Mesendoderm (in vitro differentiated cells): ENCODE data around the gene RALBP1.

Experiments used
- DNase-seq: peaks from one replicate; pipeline ENCODE4 v3.0.0; 2013
- H2AK5ac ChIP-seq: 2 replicates; pipeline ENCODE4 v1.6.1; 2013; ENCODE audit warnings: low read length, inconsistent platforms
- H2BK120ac ChIP-seq: 2 replicates; pipeline ENCODE4 v1.6.1; 2013; ENCODE audit warnings: low read depth, mild to moderate bottlenecking, low read length, moderate library complexity, mixed read lengths
- H2BK15ac ChIP-seq: replicated peaks from 2 replicates; pipeline ENCODE4 v1.6.1; 2013; ENCODE audit warnings: low read depth, mild to moderate bottlenecking, moderate library complexity
- H2BK5ac ChIP-seq: 2 replicates; pipeline ENCODE4 v1.6.1; 2013; ENCODE audit warnings: low read length, inconsistent platforms
- H3K18ac ChIP-seq: 2 replicates; pipeline ENCODE4 v1.6.1; 2013; ENCODE audit warnings: mild to moderate bottlenecking, low read length, mixed read lengths
- H3K23ac ChIP-seq: one replicate; pipeline ENCODE4 v1.6.1; 2013; ENCODE audit warnings: low read length
- H3K27ac ChIP-seq: 2 replicates; pipeline ENCODE4 v1.5.1; 2013; ENCODE audit warnings: low read depth, mild to moderate bottlenecking, inconsistent platforms, low read length, moderate library complexity
- H3K27me3 ChIP-seq: 2 replicates; pipeline ENCODE4 v1.6.1; 2013; ENCODE audit warnings: low read length, control low read depth, mild to moderate bottlenecking, inconsistent platforms; ENCODE audit not compliant: insufficient read depth, poor library complexity
- H3K36me3 ChIP-seq: 2 replicates; pipeline ENCODE4 v1.6.1; 2013; ENCODE audit warnings: low read length, inconsistent platforms; ENCODE audit not compliant: control insufficient read depth, insufficient read depth
- H3K4ac ChIP-seq: one replicate; pipeline ENCODE4 v1.6.1; 2013; ENCODE audit warnings: low read depth, mild to moderate bottlenecking, low read length, moderate library complexity
- H3K4me1 ChIP-seq: 2 replicates; pipeline ENCODE4 v1.6.1; 2013; ENCODE audit warnings: low read depth, low read length, inconsistent platforms; ENCODE audit not compliant: control insufficient read depth
- H3K4me2 ChIP-seq: 2 replicates; pipeline ENCODE4 v1.6.1; 2013; ENCODE audit warnings: low read length
- H3K4me3 ChIP-seq: 2 replicates; pipeline ENCODE4 v1.5.1; 2013; ENCODE audit warnings: mild to moderate bottlenecking, low read length
- H3K56ac ChIP-seq: one replicate; pipeline ENCODE4 v1.6.1; 2013; ENCODE audit warnings: low read length
- H3K79me1 ChIP-seq: 2 replicates; pipeline ENCODE4 v1.6.1; 2013; ENCODE audit warnings: low read length, inconsistent platforms
- H3K79me2 ChIP-seq: 2 replicates; pipeline ENCODE4 v1.6.1; 2013; ENCODE audit warnings: mild to moderate bottlenecking, low read length; ENCODE audit not compliant: control insufficient read depth, insufficient read depth
- H3K9ac ChIP-seq: 2 replicates; pipeline ENCODE4 v1.6.1; 2013; ENCODE audit warnings: low read length, inconsistent platforms
- H4K5ac ChIP-seq: one replicate; pipeline ENCODE4 v1.6.1; 2013; ENCODE audit warnings: low read length
- H4K8ac ChIP-seq: one replicate; pipeline ENCODE4 v1.6.1; 2013; ENCODE audit warnings: low read depth, mild to moderate bottlenecking, control low read depth, low read length, moderate library complexity
- WGBS: extraction: QIAGEN DNeasy Blood & Tissue Kit; methylation state at CpG from one replicate; pipeline ENCODE4 v1.1.7; 2013; ENCODE audit warnings: low lambda C conversion rate, missing lambda C conversion rate; ENCODE audit not compliant: insufficient coverage; ENCODE audit errors: extremely low coverage; 5-methylcytosine and 5-hydroxymethylcytosine counted together

The RALBP1 gene

GRCh38 chr18:9455718-9456511 is 19.4 kb upstream of the RALBP1 start:
- H3K79me1 ChIP-seq, result no peaks in the 10 kb centered on the region
- no peak overlapping the region for H2BK120ac ChIP-seq
- H3K27me3 ChIP-seq, result no peaks in the 10 kb centered on the region
- H3K36me3 ChIP-seq, result no peaks in the 10 kb centered on the region
- H2BK5ac ChIP-seq, result no peak overlapping the region
- H3K4me3 ChIP-seq, result no peak overlapping the region
- no peaks in the 10 kb centered on the region for H3K79me2 ChIP-seq
- no peak for DNase-seq
- no peak overlapping the region for H3K4me2 ChIP-seq
- H4K5ac ChIP-seq, result no peak overlapping the region
- H3K9ac ChIP-seq, result no peak overlapping the region
- no peaks in the 10 kb centered on the region for H3K4me1 ChIP-seq
- no peak overlapping the region for H3K4ac ChIP-seq
- no peak overlapping the region for H3K23ac ChIP-seq
- H3K18ac ChIP-seq, result no peak overlapping the region
- H2BK15ac ChIP-seq, result no peak overlapping the region
- no peak overlapping the region for H3K27ac ChIP-seq
- H2AK5ac ChIP-seq, result no peak overlapping the region
- WGBS, result no CpG with 5 or more reads among the region's 3 CpGs
- no peak overlapping the region for H3K56ac ChIP-seq
- no peak overlapping the region for H4K8ac ChIP-seq

- no peak overlapping the region for H3K27ac ChIP-seq
- no peak overlapping the region for H2AK5ac ChIP-seq
- no peak overlapping the region for H4K8ac ChIP-seq
- H2BK120ac ChIP-seq, result no peak overlapping the region
- H3K4me2 ChIP-seq, result no peak overlapping the region
- whole genome bisulfite sequencing, result no CpG with 5 or more reads among the region's 2 CpGs
- H3K27me3 ChIP-seq, result no peaks in the 10 kb centered on the region
- no peak overlapping the region for H2BK15ac ChIP-seq
- no peak overlapping the region for H3K9ac ChIP-seq
- no peak overlapping the region for H3K4ac ChIP-seq
- no peak for DNase-seq
- H3K23ac ChIP-seq, result no peak overlapping the region
- no peak overlapping the region for H4K5ac ChIP-seq
- no peak overlapping the region for H3K56ac ChIP-seq
- H3K79me2 ChIP-seq, result no peaks in the 10 kb centered on the region
- H3K18ac ChIP-seq, result no peak overlapping the region
- no peaks in the 10 kb centered on the region for H3K36me3 ChIP-seq
- H2BK5ac ChIP-seq, result no peak overlapping the region
- no peaks in the 10 kb centered on the region for H3K79me1 ChIP-seq
- no peaks in the 10 kb centered on the region for H3K4me1 ChIP-seq
- H3K4me3 ChIP-seq, result no peak overlapping the region
Measured at GRCh38 chr18:9466127-9466526, 9.2 kb upstream of the RALBP1 start.

- WGBS, result no CpG with 5 or more reads among the region's 1 CpG
Measured at GRCh38 chr18:9466846-9467245, 8.5 kb upstream of the RALBP1 start.

GRCh38 chr18:9468998-9469397 is 6.3 kb upstream of the RALBP1 start:
- no peaks in the 10 kb centered on the region for H3K79me1 ChIP-seq

More at GRCh38 chr18:9466846-9467245, 8.5 kb upstream of the RALBP1 start:
- no peak overlapping the region for H2BK120ac ChIP-seq
- no peak overlapping the region for H2AK5ac ChIP-seq
- no peak overlapping the region for H3K4me3 ChIP-seq
- no peak overlapping the region for H3K23ac ChIP-seq
- H4K5ac ChIP-seq, result no peak overlapping the region
- no peak overlapping the region for H3K4ac ChIP-seq
- H2BK5ac ChIP-seq, result no peak overlapping the region
- H3K36me3 ChIP-seq, result no peaks in the 10 kb centered on the region
- no peak overlapping the region for H3K27ac ChIP-seq
- H3K79me1 ChIP-seq, result no peaks in the 10 kb centered on the region
- H3K79me2 ChIP-seq, result no peaks in the 10 kb centered on the region
- H3K4me2 ChIP-seq, result no peak overlapping the region
- no peak overlapping the region for H3K18ac ChIP-seq
- H4K8ac ChIP-seq, result no peak overlapping the region
- H3K9ac ChIP-seq, result no peak overlapping the region
- H3K56ac ChIP-seq, result no peak overlapping the region
- DNase-seq, result no peak
- no peaks in the 10 kb centered on the region for H3K27me3 ChIP-seq
- H3K4me1 ChIP-seq, result no peaks in the 10 kb centered on the region
- no peak overlapping the region for H2BK15ac ChIP-seq

GRCh38 chr18:9469685-9470084 is 5.6 kb upstream of the RALBP1 start:
- Histone ChIP-seq H2BK120ac (no peak overlapping the region), H3K4me2 (no peak overlapping the region), H3K9ac (no peak overlapping the region), H3K18ac (no peak overlapping the region), H3K56ac (no peak overlapping the region), H3K4me1 (peaks cover 4% of the 10 kb centered on the region), H2AK5ac (no peak overlapping the region), H3K36me3 (no peaks in the 10 kb centered on the region), H3K27me3 (no peaks in the 10 kb centered on the region), H4K8ac (no peak overlapping the region), H3K4ac (no peak overlapping the region), H2BK5ac (no peak overlapping the region), H3K27ac (no peak overlapping the region), H2BK15ac (no peak overlapping the region), H3K4me3 (no peak overlapping the region), H4K5ac (no peak overlapping the region), H3K23ac (no peak overlapping the region), H3K79me1 (no peaks in the 10 kb centered on the region), H3K79me2 (no peaks in the 10 kb centered on the region)
- no peak for DNase-seq

More at GRCh38 chr18:9468998-9469397, 6.3 kb upstream of the RALBP1 start:
- Histone ChIP-seq H4K5ac (no peak overlapping the region), H3K79me2 (no peaks in the 10 kb centered on the region), H3K4me3 (no peak overlapping the region), H3K4ac (no peak overlapping the region), H3K56ac (no peak overlapping the region), H2AK5ac (no peak overlapping the region), H3K36me3 (no peaks in the 10 kb centered on the region), H3K4me1 (no peaks in the 10 kb centered on the region), H2BK15ac (no peak overlapping the region), H2BK120ac (no peak overlapping the region), H3K23ac (no peak overlapping the region), H3K9ac (no peak overlapping the region), H3K4me2 (no peak overlapping the region), H3K27ac (no peak overlapping the region), H4K8ac (no peak overlapping the region), H2BK5ac (no peak overlapping the region), H3K18ac (no peak overlapping the region), H3K27me3 (no peaks in the 10 kb centered on the region)
- no peak for DNase-seq
- no CpG with 5 or more reads among the region's 3 CpGs for WGBS
